PC-3 (cell line): ENCODE data around the gene MAML3. TPM values are rescaled to one million over a fixed set of nuclear protein-coding genes. Genes with fewer than 3 reads are reported as not detected.

Source experiments
- ATAC-seq: fragments of 200-7000 bp; cut with Tn5 transposase; 2 replicates; pipeline ENCODE4 v1.9.1; 2020; ENCODE audit warnings: mild to moderate bottlenecking, moderate library complexity
- BruUV-seq: library from RNA; stranded (reverse); fragments of 400-500 nt; replicated peaks from 2 replicates; lab custom pipeline; 2021; lab: Mats Ljungman, UMichigan
- CTCF ChIA-PET: fragments of 300-600 bp; sonication (Branson Sonifier 250); formaldehyde crosslinking; loops from one replicate; lab custom pipeline; 2022; ENCODE audit warnings: antibody characterized with exemption; lab: Charles Lee
- POLR2A ChIA-PET: fragments of 300-600 bp; sonication (Branson Sonifier 250); formaldehyde crosslinking; loops from one replicate; lab custom pipeline; 2022; ENCODE audit warnings: antibody characterized with exemption; ENCODE audit not compliant: unreplicated experiment; lab: Charles Lee
- DNase-seq: peaks from one replicate; pipeline ENCODE4 v3.0.0-alpha.2; 2015
- H2AFZ ChIP-seq: fragments of 300-600 bp; sonication (generic); 2 replicates; pipeline ENCODE4 v1.6.0; 2016; ENCODE audit warnings: antibody characterized with exemption, low read length
- H3F3A ChIP-seq: fragments of 300-600 bp; sonication (generic); one replicate; pipeline ENCODE4 v1.6.0; 2017; ENCODE audit warnings: antibody characterized with exemption, low read length, control low read depth, mild to moderate bottlenecking; ENCODE audit not compliant: unreplicated experiment
- H3K27ac ChIP-seq: fragments of 300-600 bp; sonication (generic); 2 replicates; pipeline ENCODE4 v1.5.1; 2016; ENCODE audit warnings: mild to moderate bottlenecking, low read length
- H3K27me3 ChIP-seq: fragments of 300-600 bp; sonication (generic); 2 replicates; pipeline ENCODE4 v1.6.1; 2016; ENCODE audit warnings: low read length, mixed read lengths
- H3K36me3 ChIP-seq: fragments of 300-600 bp; sonication (generic); 2 replicates; pipeline ENCODE4 v1.6.1; 2016; ENCODE audit warnings: low read depth, mixed run types, low read length, mixed read lengths
- H3K4me1 ChIP-seq: fragments of 300-600 bp; sonication (generic); 2 replicates; pipeline ENCODE4 v1.5.1; 2016; ENCODE audit warnings: low read length; ENCODE audit not compliant: insufficient read depth
- H3K4me2 ChIP-seq: fragments of 300-600 bp; sonication (generic); 2 replicates; pipeline ENCODE4 v1.6.0; 2016; ENCODE audit warnings: low read length
- H3K4me3 ChIP-seq: fragments of 300-600 bp; sonication (generic); 2 replicates; pipeline ENCODE4 v1.5.1; 2016; ENCODE audit warnings: mild to moderate bottlenecking, low read length, mixed read lengths
- H3K79me2 ChIP-seq: fragments of 300-600 bp; sonication (generic); 2 replicates; pipeline ENCODE4 v1.6.1; 2017; ENCODE audit warnings: low read length, mixed read lengths
- H3K9ac ChIP-seq: fragments of 300-600 bp; sonication (generic); 2 replicates; pipeline ENCODE4 v1.6.0; 2016; ENCODE audit warnings: mild to moderate bottlenecking, low read length
- H3K9me2 ChIP-seq: fragments of 300-600 bp; sonication (generic); replicated peaks from 2 replicates; pipeline ENCODE4 v1.6.1; 2016; ENCODE audit warnings: mixed run types, low read length, mixed read lengths
- H3K9me3 ChIP-seq: fragments of 300-600 bp; sonication (generic); 2 replicates; pipeline ENCODE4 v1.6.1; 2016; ENCODE audit warnings: low read length, mixed read lengths
- H4K20me1 ChIP-seq: fragments of 300-600 bp; sonication (generic); 2 replicates; pipeline ENCODE4 v1.6.1; 2016; ENCODE audit warnings: low read length, mixed read lengths
- EZH2 ChIP-seq: fragments of 300-600 bp; sonication (generic); IDR thresholded peaks from one replicate; pipeline ENCODE4 v1.6.1; 2017; ENCODE audit warnings: antibody characterized with exemption, mild to moderate bottlenecking, low read length; ENCODE audit not compliant: unreplicated experiment
- EZH2phosphoT487 ChIP-seq: fragments of 300-600 bp; sonication (generic); IDR thresholded peaks from 2 replicates; pipeline ENCODE4 v1.6.1; 2018; ENCODE audit warnings: mild to moderate bottlenecking, antibody characterized with exemption, low read length, borderline replicate concordance
- intact Hi-C: fragments of 100-400 bp; cut with micrococcal nuclease; formaldehyde crosslinking; loops from 2 replicates; pipeline ENCODE4 v1.9.0; 2023
- total RNA-seq: library from RNA; depleted of rRNA; stranded (reverse); fragments of >200 nt; gene quantifications from 2 replicates; pipeline ENCODE4 v1.2.3, GENCODE V29; 2014
- TF ChIP-seq, protein P1 (sequence below): fragments of 300-600 bp; sonication (generic); conservative IDR thresholded peaks from 2 replicates; pipeline ENCODE4 v1.5.1; 2017; ENCODE audit warnings: antibody characterized with exemption, low read depth, mild to moderate bottlenecking, low read length

Gene MAML3
- total RNA-seq, 1 experiment from 2014 or later = 4.3 TPM

DNA sequence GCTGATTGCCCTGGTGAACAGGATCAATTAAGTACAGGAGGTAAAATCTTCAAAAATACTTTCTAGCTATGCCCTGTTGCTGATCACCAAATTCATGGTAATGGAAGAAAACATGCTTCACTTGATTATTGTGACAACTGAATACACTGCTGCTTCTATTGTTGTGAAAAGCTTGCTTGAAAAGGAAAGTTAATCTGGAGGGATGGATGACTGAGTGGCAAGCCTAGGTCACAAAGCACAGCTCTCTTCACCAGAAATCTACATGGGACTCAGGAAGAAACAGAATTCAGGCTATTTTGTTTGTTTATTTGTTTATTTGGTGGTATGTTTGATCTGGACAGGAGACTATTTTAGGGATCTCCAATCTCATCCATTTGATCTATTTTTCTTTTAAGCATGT is 306.4 kb downstream of the MAML3 start:
- Histone ChIP-seq H3K4me3 (no peak overlapping the region), H3K79me2 (no peaks in the 10 kb centered on the region), H3K9me3 (no peaks in the 10 kb centered on the region), H3K9me2 (no peaks in the 10 kb centered on the region), H2AFZ (no peak overlapping the region), H3K9ac (no peak overlapping the region), H3K4me2 (no peak overlapping the region), H3K27ac (no peak overlapping the region), H3K36me3 (no peaks in the 10 kb centered on the region), H4K20me1 (no peaks in the 10 kb centered on the region), H3K27me3 (no peaks in the 10 kb centered on the region), H3F3A (no peaks in the 10 kb centered on the region), H3K4me1 (peaks cover 13% of the 10 kb centered on the region)
- ChIA-PET POLR2A (no interaction called here), CTCF (no interaction called here)
- intact Hi-C loops = no loop called here
- no TSS peak for BruUV-seq
- TF ChIP-seq EZH2phosphoT487 (no peak), EZH2 (no peak)
- TF ChIP-seq, protein P1, sequence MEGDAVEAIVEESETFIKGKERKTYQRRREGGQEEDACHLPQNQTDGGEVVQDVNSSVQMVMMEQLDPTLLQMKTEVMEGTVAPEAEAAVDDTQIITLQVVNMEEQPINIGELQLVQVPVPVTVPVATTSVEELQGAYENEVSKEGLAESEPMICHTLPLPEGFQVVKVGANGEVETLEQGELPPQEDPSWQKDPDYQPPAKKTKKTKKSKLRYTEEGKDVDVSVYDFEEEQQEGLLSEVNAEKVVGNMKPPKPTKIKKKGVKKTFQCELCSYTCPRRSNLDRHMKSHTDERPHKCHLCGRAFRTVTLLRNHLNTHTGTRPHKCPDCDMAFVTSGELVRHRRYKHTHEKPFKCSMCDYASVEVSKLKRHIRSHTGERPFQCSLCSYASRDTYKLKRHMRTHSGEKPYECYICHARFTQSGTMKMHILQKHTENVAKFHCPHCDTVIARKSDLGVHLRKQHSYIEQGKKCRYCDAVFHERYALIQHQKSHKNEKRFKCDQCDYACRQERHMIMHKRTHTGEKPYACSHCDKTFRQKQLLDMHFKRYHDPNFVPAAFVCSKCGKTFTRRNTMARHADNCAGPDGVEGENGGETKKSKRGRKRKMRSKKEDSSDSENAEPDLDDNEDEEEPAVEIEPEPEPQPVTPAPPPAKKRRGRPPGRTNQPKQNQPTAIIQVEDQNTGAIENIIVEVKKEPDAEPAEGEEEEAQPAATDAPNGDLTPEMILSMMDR = no peak
- DNase-seq = no peak
- ATAC-seq = no peak

DNA sequence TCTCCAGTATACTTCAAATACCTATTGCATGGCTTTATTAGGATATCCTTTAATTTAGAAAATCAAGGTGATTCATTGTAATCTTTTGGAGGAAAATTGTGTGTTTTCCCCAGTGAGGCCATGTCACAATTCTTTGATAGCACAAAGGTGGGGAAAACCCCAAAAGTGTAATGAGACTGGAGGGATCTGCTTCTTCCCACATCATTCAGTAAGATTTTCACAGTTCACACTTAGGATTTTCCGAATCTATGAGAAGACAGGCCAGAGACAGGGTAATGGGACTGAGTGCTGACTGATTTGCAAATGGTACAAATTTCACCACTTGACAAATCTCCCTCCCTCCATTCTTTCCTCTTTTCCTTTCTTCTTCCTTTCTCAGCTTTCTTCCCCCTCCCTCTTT is 307.2 kb downstream of the MAML3 start:
- no peaks in the 10 kb centered on the region for H3K36me3 ChIP-seq
- H3K9ac ChIP-seq = no peak overlapping the region
- H2AFZ ChIP-seq = no peak overlapping the region
- intact Hi-C loops = no loop called here
- DNase-seq (no peak), ATAC-seq (no peak)
- no TSS peak for BruUV-seq
- no peak overlapping the region for H3K4me2 ChIP-seq
- no peaks in the 10 kb centered on the region for H3K9me3 ChIP-seq
- H3K4me1 ChIP-seq = peaks cover 13% of the 10 kb centered on the region
- no peaks in the 10 kb centered on the region for H3F3A ChIP-seq
- H3K9me2 ChIP-seq = no peaks in the 10 kb centered on the region
- no peaks in the 10 kb centered on the region for H3K79me2 ChIP-seq
- H3K27ac ChIP-seq = no peak overlapping the region
- no peak overlapping the region for H3K4me3 ChIP-seq
- no peaks in the 10 kb centered on the region for H3K27me3 ChIP-seq
- ChIA-PET CTCF (no interaction called here), POLR2A (no interaction called here)
- H4K20me1 ChIP-seq = no peaks in the 10 kb centered on the region
- TF ChIP-seq, protein P1 = no peak
- TF ChIP-seq EZH2phosphoT487 (no peak), EZH2 (no peak)

DNA sequence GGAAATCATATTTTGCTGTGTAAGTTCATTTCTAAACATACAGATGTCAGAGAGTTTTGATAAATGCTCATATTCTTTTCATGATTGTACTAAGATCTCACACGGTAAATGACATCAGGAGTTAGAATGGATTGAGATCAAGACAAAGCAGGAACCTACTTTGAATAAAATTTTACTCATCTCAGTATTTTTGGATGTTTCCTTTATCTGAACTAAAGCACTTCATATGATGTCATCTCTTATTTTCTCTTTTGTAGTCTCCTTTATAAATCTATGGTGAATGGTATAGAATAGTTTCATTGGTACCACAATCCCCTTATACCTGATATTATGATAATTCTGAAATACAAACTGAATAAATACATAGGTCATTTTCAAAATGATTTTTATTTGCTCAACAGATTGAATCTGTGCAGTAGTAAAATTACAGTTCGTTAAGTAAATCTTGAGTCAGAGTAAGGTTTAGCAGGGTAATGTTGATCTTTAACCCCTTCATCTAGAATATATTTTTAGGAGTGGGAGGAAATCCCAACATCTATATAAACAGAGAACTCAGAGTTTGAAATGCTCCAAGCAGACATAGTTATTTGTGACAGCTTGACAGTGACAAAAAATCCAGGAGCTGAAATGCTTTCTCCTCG is 308.4 kb downstream of the MAML3 start:
- Histone ChIP-seq H3K4me3 (no peak overlapping the region), H3K27me3 (no peaks in the 10 kb centered on the region), H3K4me2 (peak overlapping the region; percentile 46), H3K27ac (0 out of 2 replicates have a peak overlapping the region, but pooled peaks have one; percentile 18), H3K79me2 (no peaks in the 10 kb centered on the region), H2AFZ (no peak overlapping the region), H3K9ac (no peak overlapping the region), H3K4me1 (peaks cover 13% of the 10 kb centered on the region), H3K36me3 (no peaks in the 10 kb centered on the region), H3K9me3 (no peaks in the 10 kb centered on the region), H4K20me1 (no peaks in the 10 kb centered on the region), H3F3A (no peaks in the 10 kb centered on the region), H3K9me2 (no peaks in the 10 kb centered on the region)
- ATAC-seq (peak; percentile 88), DNase-seq (peak; percentile 56)
- ChIA-PET CTCF (no interaction called here), POLR2A (no interaction called here)
- no TSS peak for BruUV-seq
- TF ChIP-seq, protein P1 = no peak
- no peak for TF ChIP-seq EZH2phosphoT487
- no peak for TF ChIP-seq EZH2
- intact Hi-C loops = no loop called here
